HG03064 (cell line): ENCODE data around the gene TRAF5.

Experiments used
- ATAC-seq: cut with Tn5 transposase; IDR thresholded peaks from one replicate; pipeline ENCODE4 v1.9.1; 2021; ENCODE audit warnings: low read depth; ENCODE audit not compliant: unreplicated experiment

The TRAF5 gene

GRCh38 chr1:211416628-211417323 lies 90.1 kb downstream of the TRAF5 start:
- peak; percentile 48 for ATAC-seq

GRCh38 chr1:211420389-211420788 lies 93.8 kb downstream of the TRAF5 start:
- ATAC-seq, result peak; percentile 40

GRCh38 chr1:211420845-211421454 lies 94.3 kb downstream of the TRAF5 start:
- no peak for ATAC-seq

- ATAC-seq, result no peak
These were observed 97.4 kb downstream of the TRAF5 start for GRCh38 chr1:211424018-211424417.
